Panc1 (cell line): ENCODE measurements around the gene GRID2. TPM values are rescaled to one million over a fixed set of nuclear protein-coding genes. Genes with fewer than 3 reads are reported as not detected.

Source experiments
- ATAC-seq: fragments of 200-7000 bp; cut with Tn5 transposase; 2 replicates; pipeline ENCODE4 v1.9.1; 2020; ENCODE audit warnings: mild to moderate bottlenecking, moderate library complexity
- BruUV-seq: library from RNA; stranded (reverse); fragments of 400-500 nt; replicated peaks from 2 replicates; lab custom pipeline; 2021; lab: Mats Ljungman, UMichigan
- CTCF ChIA-PET: fragments of 300-600 bp; sonication (Branson Sonifier 250); formaldehyde crosslinking; loops from one replicate; lab custom pipeline; 2022; ENCODE audit warnings: antibody characterized with exemption; lab: Charles Lee
- POLR2A ChIA-PET: fragments of 300-600 bp; sonication (Branson Sonifier 250); formaldehyde crosslinking; loops from one replicate; lab custom pipeline; 2022; ENCODE audit warnings: antibody characterized with exemption; lab: Charles Lee
- DNase-seq: peaks from one replicate; pipeline ENCODE4 v3.0.0-alpha.2; 2010; ENCODE audit warnings: low read depth, low spot score
- H3K27ac ChIP-seq: 2 replicates; pipeline ENCODE4 v1.5.1; 2011; ENCODE audit warnings: mild to moderate bottlenecking, low read length, inconsistent platforms
- H3K27me3 ChIP-seq: fragments of 200-500 bp; sonication (Bioruptor generic); 2 replicates; pipeline ENCODE4 v1.6.0; 2014; ENCODE audit warnings: low read length, inconsistent platforms; ENCODE audit not compliant: control insufficient read depth, insufficient read depth
- H3K36me3 ChIP-seq: fragments of 200-500 bp; sonication (Bioruptor generic); 2 replicates; pipeline ENCODE4 v1.5.1; 2014; ENCODE audit warnings: inconsistent platforms, mild to moderate bottlenecking, low read length, moderate library complexity; ENCODE audit not compliant: control insufficient read depth, insufficient read depth
- H3K4me1 ChIP-seq: 2 replicates; pipeline ENCODE4 v1.5.1; 2011; ENCODE audit warnings: inconsistent platforms, mild to moderate bottlenecking, low read length, moderate library complexity; ENCODE audit not compliant: control insufficient read depth, insufficient read depth
- H3K4me3 ChIP-seq, 2 experiments: 2 replicates each; pipeline ENCODE4 v1.5.1; 2011 to 2012; ENCODE audit warnings: low read depth in 2 of 2, low read length in 2 of 2, mild to moderate bottlenecking in 2 of 2, inconsistent platforms in 1 of 2, moderate library complexity in 1 of 2
- H3K9me3 ChIP-seq: fragments of 200-500 bp; sonication (Bioruptor generic); 2 replicates; pipeline ENCODE4 v1.5.1; 2014; ENCODE audit warnings: low read depth, mild to moderate bottlenecking, inconsistent platforms, low read length, moderate library complexity; ENCODE audit not compliant: control insufficient read depth, insufficient read depth
- CTCF ChIP-seq: fragments of 450-650 bp; IDR thresholded peaks from 2 replicates; pipeline ENCODE4 v1.5.1; 2017; ENCODE audit warnings: mild to moderate bottlenecking
- POLR2AphosphoS5 ChIP-seq: IDR thresholded peaks from 2 replicates; pipeline ENCODE4 v1.6.1; 2012; ENCODE audit warnings: mild to moderate bottlenecking, low read depth, low read length, moderate library complexity
- SIN3A ChIP-seq: IDR thresholded peaks from 2 replicates; pipeline ENCODE4 v1.6.1; 2012; ENCODE audit warnings: low read depth, mild to moderate bottlenecking, low read length, moderate library complexity, borderline replicate concordance; ENCODE audit not compliant: insufficient read depth
- TCF7L2 ChIP-seq: IDR thresholded peaks from 2 replicates; pipeline ENCODE4 v1.6.1; 2011; ENCODE audit warnings: mild to moderate bottlenecking, low read depth, low read length, inconsistent platforms
- in situ Hi-C: cut with HindIII; loops from 2 replicates; pipeline ENCODE4 v1.10.0; 2016; ENCODE audit warnings: low sequenced_read_pairs, low pct_unique_long_range_greater_than_20kb
- intact Hi-C: fragments of 100-400 bp; cut with micrococcal nuclease; formaldehyde crosslinking; loops from one replicate; pipeline ENCODE4 v1.10.0; 2022; ENCODE audit not compliant: unreplicated experiment
- total RNA-seq: library from RNA; stranded (reverse); gene quantifications from one replicate; pipeline ENCODE4 v1.2.1, GENCODE V29; 2021; ENCODE audit not compliant: unreplicated experiment
- TF ChIP-seq, protein P1 (sequence below), 2 experiments: IDR thresholded peaks; 2 replicates each; pipeline ENCODE4 v1.6.1; 2011 to 2012; ENCODE audit warnings: low read depth in 2 of 2, control low read depth in 1 of 2, low read length in 1 of 2, mild to moderate bottlenecking in 1 of 2, moderate library complexity in 1 of 2; ENCODE audit not compliant: insufficient read depth in 1 of 2

GRID2 gene
- total RNA-seq, 1 experiment from 2014 or later = 0.08 TPM

DNA sequence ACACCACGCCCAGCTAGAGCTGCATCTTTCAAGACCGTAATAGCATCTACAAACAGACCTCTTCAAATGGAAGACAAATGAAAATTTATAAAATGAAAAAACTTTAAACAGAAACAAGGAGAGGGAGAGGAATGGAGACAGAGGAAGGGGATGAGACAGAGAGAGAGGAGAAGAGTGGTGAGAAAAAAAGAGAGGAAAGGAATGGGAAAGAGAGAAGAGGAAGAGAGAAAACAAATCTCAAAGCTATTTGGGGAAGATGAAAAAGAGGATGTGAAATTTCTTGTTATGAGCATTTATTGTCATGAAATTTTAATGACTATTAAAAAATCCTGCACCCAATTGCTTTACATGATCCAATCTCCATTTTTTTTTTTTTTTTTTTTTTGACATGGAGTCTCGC is 726.9 kb downstream of the GRID2 start:
- ChIA-PET POLR2A (no interaction called here), CTCF (no interaction called here)
- no peaks in the 10 kb centered on the region for H3K36me3 ChIP-seq
- no peaks in the 10 kb centered on the region for H3K27me3 ChIP-seq
- no peaks in the 10 kb centered on the region for H3K4me1 ChIP-seq
- ATAC-seq = no peak
- no peak for DNase-seq
- intact Hi-C loops (no loop called here), in situ Hi-C loops (no loop called here)
- H3K4me3 ChIP-seq = no peak overlapping the region
- no peak overlapping the region for H3K27ac ChIP-seq
- no TSS peak for BruUV-seq
- TF ChIP-seq CTCF (no peak), TCF7L2 (no peak), POLR2AphosphoS5 (no peak)
- TF ChIP-seq, protein P1, sequence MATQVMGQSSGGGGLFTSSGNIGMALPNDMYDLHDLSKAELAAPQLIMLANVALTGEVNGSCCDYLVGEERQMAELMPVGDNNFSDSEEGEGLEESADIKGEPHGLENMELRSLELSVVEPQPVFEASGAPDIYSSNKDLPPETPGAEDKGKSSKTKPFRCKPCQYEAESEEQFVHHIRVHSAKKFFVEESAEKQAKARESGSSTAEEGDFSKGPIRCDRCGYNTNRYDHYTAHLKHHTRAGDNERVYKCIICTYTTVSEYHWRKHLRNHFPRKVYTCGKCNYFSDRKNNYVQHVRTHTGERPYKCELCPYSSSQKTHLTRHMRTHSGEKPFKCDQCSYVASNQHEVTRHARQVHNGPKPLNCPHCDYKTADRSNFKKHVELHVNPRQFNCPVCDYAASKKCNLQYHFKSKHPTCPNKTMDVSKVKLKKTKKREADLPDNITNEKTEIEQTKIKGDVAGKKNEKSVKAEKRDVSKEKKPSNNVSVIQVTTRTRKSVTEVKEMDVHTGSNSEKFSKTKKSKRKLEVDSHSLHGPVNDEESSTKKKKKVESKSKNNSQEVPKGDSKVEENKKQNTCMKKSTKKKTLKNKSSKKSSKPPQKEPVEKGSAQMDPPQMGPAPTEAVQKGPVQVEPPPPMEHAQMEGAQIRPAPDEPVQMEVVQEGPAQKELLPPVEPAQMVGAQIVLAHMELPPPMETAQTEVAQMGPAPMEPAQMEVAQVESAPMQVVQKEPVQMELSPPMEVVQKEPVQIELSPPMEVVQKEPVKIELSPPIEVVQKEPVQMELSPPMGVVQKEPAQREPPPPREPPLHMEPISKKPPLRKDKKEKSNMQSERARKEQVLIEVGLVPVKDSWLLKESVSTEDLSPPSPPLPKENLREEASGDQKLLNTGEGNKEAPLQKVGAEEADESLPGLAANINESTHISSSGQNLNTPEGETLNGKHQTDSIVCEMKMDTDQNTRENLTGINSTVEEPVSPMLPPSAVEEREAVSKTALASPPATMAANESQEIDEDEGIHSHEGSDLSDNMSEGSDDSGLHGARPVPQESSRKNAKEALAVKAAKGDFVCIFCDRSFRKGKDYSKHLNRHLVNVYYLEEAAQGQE (IDR thresholded peaks at IDR 0.05; ENCODE audit: insufficient read depth in 1 of 2, low read depth in 2 of 2, low read length in 1 of 2) = no peak
- no peaks in the 10 kb centered on the region for H3K9me3 ChIP-seq

GRCh38 chr4:93031431-93032098 is 727.8 kb downstream of the GRID2 start:
- Histone ChIP-seq H3K27me3 (no peaks in the 10 kb centered on the region), H3K4me3 (no peak overlapping the region), H3K4me1 (no peaks in the 10 kb centered on the region), H3K36me3 (no peaks in the 10 kb centered on the region), H3K9me3 (no peaks in the 10 kb centered on the region), H3K27ac (no peak overlapping the region)
- DNase-seq (no peak), ATAC-seq (no peak)
- POLR2A ChIA-PET = interaction anchor here (0.7 kb wide), 1 partner anchor 305 kb away, joined by 3 read pairs; no protein-coding TSS in a partner anchor
- BruUV-seq = no TSS peak
- in situ Hi-C loops (no loop called here), intact Hi-C loops (no loop called here)
- TF ChIP-seq CTCF (no peak), SIN3A (no peak), POLR2AphosphoS5 (no peak), TCF7L2 (no peak)
- TF ChIP-seq, protein P1 (IDR thresholded peaks at IDR 0.05; ENCODE audit: insufficient read depth in 1 of 2, low read depth in 2 of 2, low read length in 1 of 2) = no peak
- CTCF ChIA-PET = no interaction called here
